NB4 (cell line): Measurements from ENCODE around the gene SDF4.

ENCODE experiments used
- DNase-seq: peaks from one replicate; pipeline ENCODE4 v3.0.0; 2010; ENCODE audit warnings: low read depth
- H3K4me3 ChIP-seq: one replicate; pipeline ENCODE4 v1.5.1; 2011; ENCODE audit warnings: mild to moderate bottlenecking, low read depth, low read length, moderate library complexity
- MYC ChIP-seq: IDR thresholded peaks from 2 replicates; pipeline ENCODE4 v1.6.1; 2011; ENCODE audit warnings: low read depth, low read length
- POLR2A ChIP-seq: IDR thresholded peaks from 2 replicates; pipeline ENCODE4 v1.6.1; 2011; ENCODE audit warnings: mild to moderate bottlenecking; ENCODE audit not compliant: insufficient read length; ENCODE audit errors: extremely low read depth
- TF ChIP-seq, protein P1 (sequence below): IDR thresholded peaks from one replicate; pipeline ENCODE4 v1.5.1; 2012; ENCODE audit warnings: low read depth, low read length
- TF ChIP-seq, protein P2 (sequence below): IDR thresholded peaks from 2 replicates; pipeline ENCODE4 v1.6.1; 2011; ENCODE audit warnings: low read depth, low read length

Gene SDF4

DNA sequence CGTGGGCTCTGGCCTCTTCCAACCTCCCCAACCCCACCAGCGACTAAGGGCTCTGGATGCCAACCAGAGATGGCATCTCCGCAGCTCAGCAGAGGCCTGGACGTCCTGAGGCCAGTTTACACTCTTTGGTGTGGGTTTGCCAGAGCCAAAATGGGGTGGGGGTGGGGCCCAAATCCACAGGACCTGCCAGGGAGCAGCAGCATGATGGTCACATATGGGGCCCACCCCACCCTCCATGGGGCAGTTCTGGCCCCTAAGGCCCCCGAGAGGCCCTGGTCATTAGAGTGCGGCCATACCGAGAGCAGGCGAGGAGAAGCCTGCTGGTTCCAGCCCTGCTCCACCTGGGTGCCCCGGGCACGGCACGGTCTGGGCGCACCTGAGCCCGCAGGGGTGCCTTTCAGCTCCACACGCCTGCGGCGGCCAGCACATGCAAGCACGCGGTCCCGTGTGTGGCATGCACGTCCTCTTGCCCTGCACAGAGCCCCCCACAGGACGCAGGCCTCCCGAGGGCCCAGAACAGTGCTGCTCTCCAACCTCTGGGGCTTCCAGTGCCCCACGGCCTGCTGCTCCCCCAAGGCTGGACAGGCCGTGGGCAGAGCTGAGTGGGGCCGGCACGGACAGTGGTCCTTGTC, 9.9 kb upstream of the SDF4 start:
- H3K4me3 ChIP-seq = no peak overlapping the region
- no peak for DNase-seq
- TF ChIP-seq, protein P1, sequence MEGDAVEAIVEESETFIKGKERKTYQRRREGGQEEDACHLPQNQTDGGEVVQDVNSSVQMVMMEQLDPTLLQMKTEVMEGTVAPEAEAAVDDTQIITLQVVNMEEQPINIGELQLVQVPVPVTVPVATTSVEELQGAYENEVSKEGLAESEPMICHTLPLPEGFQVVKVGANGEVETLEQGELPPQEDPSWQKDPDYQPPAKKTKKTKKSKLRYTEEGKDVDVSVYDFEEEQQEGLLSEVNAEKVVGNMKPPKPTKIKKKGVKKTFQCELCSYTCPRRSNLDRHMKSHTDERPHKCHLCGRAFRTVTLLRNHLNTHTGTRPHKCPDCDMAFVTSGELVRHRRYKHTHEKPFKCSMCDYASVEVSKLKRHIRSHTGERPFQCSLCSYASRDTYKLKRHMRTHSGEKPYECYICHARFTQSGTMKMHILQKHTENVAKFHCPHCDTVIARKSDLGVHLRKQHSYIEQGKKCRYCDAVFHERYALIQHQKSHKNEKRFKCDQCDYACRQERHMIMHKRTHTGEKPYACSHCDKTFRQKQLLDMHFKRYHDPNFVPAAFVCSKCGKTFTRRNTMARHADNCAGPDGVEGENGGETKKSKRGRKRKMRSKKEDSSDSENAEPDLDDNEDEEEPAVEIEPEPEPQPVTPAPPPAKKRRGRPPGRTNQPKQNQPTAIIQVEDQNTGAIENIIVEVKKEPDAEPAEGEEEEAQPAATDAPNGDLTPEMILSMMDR = no peak
- TF ChIP-seq, protein P2, sequence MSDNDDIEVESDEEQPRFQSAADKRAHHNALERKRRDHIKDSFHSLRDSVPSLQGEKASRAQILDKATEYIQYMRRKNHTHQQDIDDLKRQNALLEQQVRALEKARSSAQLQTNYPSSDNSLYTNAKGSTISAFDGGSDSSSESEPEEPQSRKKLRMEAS = no peak
- TF ChIP-seq POLR2A = no peak
- no peak for TF ChIP-seq MYC

DNA sequence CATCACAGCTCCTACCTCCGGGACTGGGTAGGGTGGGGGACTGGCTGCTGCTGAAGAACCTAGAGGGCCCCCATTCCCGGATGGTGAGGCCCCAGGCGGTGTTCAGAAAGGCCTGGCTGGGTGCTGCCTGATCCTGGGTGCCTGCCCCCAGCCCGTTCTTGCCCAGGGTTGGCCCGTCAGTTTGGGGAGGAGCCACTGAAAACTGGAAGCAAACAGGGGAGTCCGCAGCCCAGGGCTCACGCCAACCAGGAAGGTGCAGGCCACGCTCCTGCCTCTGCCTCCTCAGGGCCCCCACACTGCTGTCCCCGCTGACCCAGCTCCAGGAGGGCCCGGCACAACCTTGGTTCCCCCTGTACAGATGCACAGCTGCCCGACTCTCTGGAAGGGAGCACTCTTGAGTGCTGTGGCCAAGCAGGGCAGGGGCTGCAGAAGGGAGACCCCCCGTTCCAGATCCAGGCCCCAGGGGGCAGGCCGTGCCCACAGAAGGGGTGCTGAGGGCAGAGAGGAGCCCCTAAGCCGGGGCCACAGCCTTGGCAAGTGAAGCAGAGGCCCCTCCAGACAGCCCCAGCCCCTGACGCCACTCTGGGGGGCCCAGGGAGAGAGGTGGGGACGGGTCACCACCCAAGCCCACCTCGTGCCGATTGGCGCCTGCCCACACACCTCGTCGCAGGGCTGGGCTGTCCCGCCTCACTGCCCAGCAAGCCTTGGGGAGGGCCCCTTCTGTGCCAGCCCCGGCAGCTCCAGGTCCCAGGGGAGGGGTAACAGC, 9.2 kb upstream of the SDF4 start:
- DNase-seq = no peak
- no peak overlapping the region for H3K4me3 ChIP-seq
- TF ChIP-seq, protein P1 = no peak
- TF ChIP-seq POLR2A (no peak), MYC (no peak)
- TF ChIP-seq, protein P2 = no peak

DNA sequence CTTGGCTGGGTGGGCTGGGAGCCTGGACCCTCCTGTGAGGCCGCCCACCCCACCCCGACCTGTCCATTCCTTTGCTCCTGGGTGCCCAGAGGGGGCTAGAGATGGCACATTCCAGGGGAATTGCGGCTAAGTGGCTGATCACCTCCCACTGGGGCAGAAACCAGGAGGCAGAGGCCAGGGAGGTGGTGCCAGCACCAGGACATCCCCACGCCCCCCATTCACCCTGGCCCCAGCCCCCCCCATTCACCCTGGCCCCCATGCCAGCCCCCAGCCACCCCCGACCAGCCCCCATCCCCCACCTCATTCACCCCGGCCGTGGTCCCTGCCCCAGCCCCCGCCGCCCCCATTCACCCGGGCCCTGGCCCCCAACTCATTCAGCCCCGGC, 8.5 kb upstream of the SDF4 start:
- no peak for DNase-seq
- TF ChIP-seq POLR2A = no peak
- TF ChIP-seq, protein P1 = no peak
- TF ChIP-seq, protein P2 = no peak
- TF ChIP-seq MYC = no peak
- H3K4me3 ChIP-seq = no peak overlapping the region

DNA sequence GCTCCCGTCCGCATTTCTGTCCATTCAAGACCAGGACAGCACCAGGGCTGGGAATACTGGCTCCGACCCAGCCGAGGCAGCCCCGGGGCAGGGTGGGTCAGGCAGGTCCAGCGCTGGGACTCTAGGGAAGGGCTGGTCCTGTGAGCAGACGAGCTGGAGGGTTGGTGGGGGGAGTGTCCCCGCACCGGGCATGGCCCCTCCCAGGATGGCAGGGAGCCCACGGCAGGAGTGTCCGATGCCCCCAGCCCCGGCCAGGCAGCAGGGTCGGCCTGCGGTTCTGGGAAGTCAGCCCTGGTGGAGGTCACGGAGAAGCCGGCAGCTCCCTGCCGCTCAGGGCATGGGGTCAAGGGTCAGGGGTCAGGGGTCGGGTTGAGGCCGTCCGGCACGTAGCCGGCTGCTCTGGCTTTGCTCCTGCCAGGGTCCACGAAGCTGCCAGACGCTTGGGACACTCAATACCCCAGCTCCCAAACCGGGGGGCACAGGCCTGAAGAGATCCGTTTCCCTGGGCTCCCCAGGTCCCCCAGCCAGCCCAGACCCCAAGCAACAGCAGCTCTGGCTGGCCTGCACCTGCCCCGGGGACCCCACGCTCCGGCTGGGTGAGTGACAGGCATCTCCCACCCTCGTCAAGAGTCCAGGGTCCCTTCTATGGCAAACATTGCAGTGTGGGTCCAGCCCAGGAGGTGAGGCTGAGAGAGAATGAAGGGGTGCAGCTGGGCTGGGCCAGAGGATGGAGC, 8.0 kb upstream of the SDF4 start:
- TF ChIP-seq, protein P1 = no peak
- TF ChIP-seq POLR2A = no peak
- TF ChIP-seq MYC = no peak
- TF ChIP-seq, protein P2 = no peak
- no peak overlapping the region for H3K4me3 ChIP-seq

DNA sequence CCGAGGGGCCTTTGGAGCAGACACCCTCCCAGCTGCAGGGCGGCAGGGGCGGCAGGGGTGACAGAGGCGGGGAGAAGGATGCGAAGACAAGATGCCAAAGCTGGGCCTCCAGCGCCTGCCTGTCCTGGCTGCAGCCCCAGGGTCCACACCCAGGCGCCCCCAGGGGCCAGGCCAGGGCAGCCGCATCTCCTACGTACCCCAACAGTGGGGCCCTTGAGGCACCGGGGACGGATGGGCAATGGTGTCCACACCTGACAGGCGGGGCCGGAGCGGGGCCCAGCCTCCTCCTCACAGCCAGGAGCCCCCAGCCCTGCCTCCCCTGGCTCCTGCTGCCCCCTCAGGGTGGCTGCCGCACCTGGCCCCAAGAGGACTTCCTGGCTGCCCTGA, 7.4 kb upstream of the SDF4 start:
- no peak for DNase-seq
- TF ChIP-seq, protein P1 = no peak
- no peak for TF ChIP-seq MYC
- TF ChIP-seq, protein P2 = no peak
- TF ChIP-seq POLR2A = no peak
- no peak overlapping the region for H3K4me3 ChIP-seq

More for the DNA sequence above, 8.0 kb upstream of the SDF4 start:
- DNase-seq = no peak
